Measurements from ENCODE around the gene LLGL2.
"Not testable (repeated sequence)": the region's sequence is repeated elsewhere in the genome, so short reads cannot be mapped to it uniquely, and the experiment has no call there.

LLGL2 gene

GRCh38 chr17:75524970-75525805 is at the start of gene LLGL2:
Gene LLGL2, plus strand, starts transcription at chr17:75525697. Its CDS starts 17,730 bp downstream, at chr17:75543427.
- Histone ChIP-seq H3K9ac (ENCODE audit: low read depth, low read length) (peak within 1 kb of the TSS; percentile 97), H3K4me1 (ENCODE audit: insufficient read depth, low read length) (no peaks in the 10 kb centered on the region; the same call in 1 of the 2 replicates), H3K9me3 (ENCODE audit: control insufficient read depth, insufficient read depth, low read length) (no peaks in the 10 kb centered on the region), H3K36me3 (ENCODE audit: insufficient read depth, low read length) (no peaks in the 10 kb centered on the region)

GRCh38 chr17:75475851-75476250 is 49.6 kb upstream of the LLGL2 start:
- Histone ChIP-seq H3K4me1 (ENCODE audit: insufficient read depth, low read length) (peaks cover 7% of the 10 kb centered on the region; the same call in 1 of the 2 replicates), H3K9me3 (ENCODE audit: control insufficient read depth, insufficient read depth, low read length) (no peaks in the 10 kb centered on the region), H3K36me3 (ENCODE audit: insufficient read depth, low read length) (no peaks in the 10 kb centered on the region; the same call in 1 of the 2 replicates), H3K9ac (ENCODE audit: low read depth, low read length) (no peak overlapping the region)

- Histone ChIP-seq H3K4me1 (ENCODE audit: insufficient read depth, low read length) (peaks cover 7% of the 10 kb centered on the region; the same call in 1 of the 2 replicates), H3K9me3 (ENCODE audit: control insufficient read depth, insufficient read depth, low read length) (no peaks in the 10 kb centered on the region), H3K9ac (ENCODE audit: low read depth, low read length) (no peak overlapping the region), H3K36me3 (ENCODE audit: insufficient read depth, low read length) (no peaks in the 10 kb centered on the region; the same call in 1 of the 2 replicates)
These were observed 49.2 kb upstream of the LLGL2 start for GRCh38 chr17:75476271-75476671.

GRCh38 chr17:75476752-75477489 is 48.6 kb upstream of the LLGL2 start:
- Histone ChIP-seq H3K4me1 (ENCODE audit: insufficient read depth, low read length) (peaks cover 7% of the 10 kb centered on the region; the same call in 1 of the 2 replicates), H3K9me3 (ENCODE audit: control insufficient read depth, insufficient read depth, low read length) (no peaks in the 10 kb centered on the region), H3K36me3 (ENCODE audit: insufficient read depth, low read length) (no peaks in the 10 kb centered on the region; the same call in 1 of the 2 replicates), H3K9ac (ENCODE audit: low read depth, low read length) (no peak overlapping the region)

- H3K9me3 ChIP-seq (ENCODE audit: control insufficient read depth, insufficient read depth, low read length); H3K9ac ChIP-seq (ENCODE audit: low read depth, low read length); H3K36me3 ChIP-seq (ENCODE audit: insufficient read depth, low read length); H3K4me1 ChIP-seq (ENCODE audit: insufficient read depth, low read length): not testable (repeated sequence)
These were observed 48.0 kb upstream of the LLGL2 start for GRCh38 chr17:75477490-75477862.

- Histone ChIP-seq H3K36me3 (ENCODE audit: insufficient read depth, low read length) (no peaks in the 10 kb centered on the region; the same call in 1 of the 2 replicates), H3K9me3 (ENCODE audit: control insufficient read depth, insufficient read depth, low read length) (no peaks in the 10 kb centered on the region), H3K4me1 (ENCODE audit: insufficient read depth, low read length) (peaks cover 7% of the 10 kb centered on the region; the same call in 1 of the 2 replicates), H3K9ac (ENCODE audit: low read depth, low read length) (no peak overlapping the region)
These were observed 47.0 kb upstream of the LLGL2 start for GRCh38 chr17:75478508-75478907.

GRCh38 chr17:75480281-75480680 is 45.2 kb upstream of the LLGL2 start:
- Histone ChIP-seq H3K4me1 (ENCODE audit: insufficient read depth, low read length) (peaks cover 7% of the 10 kb centered on the region; the same call in 1 of the 2 replicates), H3K9ac (ENCODE audit: low read depth, low read length) (no peak overlapping the region), H3K9me3 (ENCODE audit: control insufficient read depth, insufficient read depth, low read length) (no peaks in the 10 kb centered on the region), H3K36me3 (ENCODE audit: insufficient read depth, low read length) (no peaks in the 10 kb centered on the region)

GRCh38 chr17:75481194-75482068 is 44.1 kb upstream of the LLGL2 start:
- no peaks in the 10 kb centered on the region for H3K36me3 ChIP-seq (ENCODE audit: insufficient read depth, low read length)
- H3K4me1 ChIP-seq (ENCODE audit: insufficient read depth, low read length), result peaks cover 7% of the 10 kb centered on the region; the same call in 1 of the 2 replicates
- H3K9ac ChIP-seq (ENCODE audit: low read depth, low read length), result no peak overlapping the region
- no peaks in the 10 kb centered on the region for H3K9me3 ChIP-seq (ENCODE audit: control insufficient read depth, insufficient read depth, low read length)

GRCh38 chr17:75482098-75482942 is 43.2 kb upstream of the LLGL2 start:
- Histone ChIP-seq H3K9ac (ENCODE audit: low read depth, low read length) (no peak overlapping the region), H3K36me3 (ENCODE audit: insufficient read depth, low read length) (no peaks in the 10 kb centered on the region), H3K4me1 (ENCODE audit: insufficient read depth, low read length) (peaks cover 7% of the 10 kb centered on the region; the same call in 1 of the 2 replicates), H3K9me3 (ENCODE audit: control insufficient read depth, insufficient read depth, low read length) (no peaks in the 10 kb centered on the region)

GRCh38 chr17:75485688-75486087 is 39.8 kb upstream of the LLGL2 start:
- Histone ChIP-seq H3K9me3 (ENCODE audit: control insufficient read depth, insufficient read depth, low read length) (no peaks in the 10 kb centered on the region), H3K9ac (ENCODE audit: low read depth, low read length) (no peak overlapping the region), H3K4me1 (ENCODE audit: insufficient read depth, low read length) (no peaks in the 10 kb centered on the region), H3K36me3 (ENCODE audit: insufficient read depth, low read length) (no peaks in the 10 kb centered on the region)

- H3K9ac ChIP-seq (ENCODE audit: low read depth, low read length), result no peak overlapping the region
- no peaks in the 10 kb centered on the region for H3K9me3 ChIP-seq (ENCODE audit: control insufficient read depth, insufficient read depth, low read length)
- no peaks in the 10 kb centered on the region for H3K36me3 ChIP-seq (ENCODE audit: insufficient read depth, low read length)
- H3K4me1 ChIP-seq (ENCODE audit: insufficient read depth, low read length), result no peaks in the 10 kb centered on the region
These were observed 39.3 kb upstream of the LLGL2 start for GRCh38 chr17:75486151-75486550.

- Histone ChIP-seq H3K4me1 (ENCODE audit: insufficient read depth, low read length) (no peaks in the 10 kb centered on the region), H3K36me3 (ENCODE audit: insufficient read depth, low read length) (no peaks in the 10 kb centered on the region), H3K9me3 (ENCODE audit: control insufficient read depth, insufficient read depth, low read length) (no peaks in the 10 kb centered on the region), H3K9ac (ENCODE audit: low read depth, low read length) (no peak overlapping the region)
These were observed 38.5 kb upstream of the LLGL2 start for GRCh38 chr17:75486951-75487350.

GRCh38 chr17:75487351-75488070 is 38.0 kb upstream of the LLGL2 start:
- Histone ChIP-seq H3K9ac (ENCODE audit: low read depth, low read length) (no peak overlapping the region), H3K9me3 (ENCODE audit: control insufficient read depth, insufficient read depth, low read length) (no peaks in the 10 kb centered on the region), H3K36me3 (ENCODE audit: insufficient read depth, low read length) (no peaks in the 10 kb centered on the region), H3K4me1 (ENCODE audit: insufficient read depth, low read length) (no peaks in the 10 kb centered on the region)
